ENCODE data around the gene EML6. TPM values are rescaled to one million over a fixed set of nuclear protein-coding genes. Genes with fewer than 3 reads are reported as not detected.

Gene EML6
- total RNA-seq, 3 donors from 2014 or later (not counting 1 experiment from before 2014, with no cell fraction given), result 1.7 to 3.2 (median 2.4) TPM

DNA sequence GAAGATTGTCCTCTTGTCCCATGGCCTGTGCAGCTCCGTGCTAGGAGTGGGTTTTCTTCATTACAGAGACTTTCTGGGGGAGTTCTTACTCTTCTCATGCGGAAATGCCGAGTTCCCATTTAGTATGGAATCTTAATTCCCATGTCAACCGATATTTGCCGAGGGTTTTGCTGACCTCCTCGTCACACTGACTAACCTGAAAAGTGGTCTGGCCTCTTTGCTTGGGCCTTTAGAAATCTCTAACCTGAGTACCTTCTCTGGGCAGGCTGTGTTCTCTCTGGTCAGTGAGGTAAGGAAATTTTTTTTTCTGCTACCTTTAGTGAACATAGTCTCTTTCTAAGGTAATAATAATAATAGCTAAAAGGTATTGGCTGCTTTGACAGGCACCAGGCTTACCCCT, 10.9 kb upstream of the EML6 start:
- H3K4me1 ChIP-seq (ENCODE audit: control insufficient read depth, insufficient read depth, low read length), result peaks cover 13% of the 10 kb centered on the region
- TF ChIP-seq, protein P1, sequence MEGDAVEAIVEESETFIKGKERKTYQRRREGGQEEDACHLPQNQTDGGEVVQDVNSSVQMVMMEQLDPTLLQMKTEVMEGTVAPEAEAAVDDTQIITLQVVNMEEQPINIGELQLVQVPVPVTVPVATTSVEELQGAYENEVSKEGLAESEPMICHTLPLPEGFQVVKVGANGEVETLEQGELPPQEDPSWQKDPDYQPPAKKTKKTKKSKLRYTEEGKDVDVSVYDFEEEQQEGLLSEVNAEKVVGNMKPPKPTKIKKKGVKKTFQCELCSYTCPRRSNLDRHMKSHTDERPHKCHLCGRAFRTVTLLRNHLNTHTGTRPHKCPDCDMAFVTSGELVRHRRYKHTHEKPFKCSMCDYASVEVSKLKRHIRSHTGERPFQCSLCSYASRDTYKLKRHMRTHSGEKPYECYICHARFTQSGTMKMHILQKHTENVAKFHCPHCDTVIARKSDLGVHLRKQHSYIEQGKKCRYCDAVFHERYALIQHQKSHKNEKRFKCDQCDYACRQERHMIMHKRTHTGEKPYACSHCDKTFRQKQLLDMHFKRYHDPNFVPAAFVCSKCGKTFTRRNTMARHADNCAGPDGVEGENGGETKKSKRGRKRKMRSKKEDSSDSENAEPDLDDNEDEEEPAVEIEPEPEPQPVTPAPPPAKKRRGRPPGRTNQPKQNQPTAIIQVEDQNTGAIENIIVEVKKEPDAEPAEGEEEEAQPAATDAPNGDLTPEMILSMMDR (IDR thresholded peaks at IDR 0.05), result no peak
- ATAC-seq (no peak), DNase-seq (no peak)
- H3K4me1 Mint-ChIP-seq, result peaks cover 0 to 5% of the 10 kb centered on the region in 2 donors
- H3K27me3 ChIP-seq (ENCODE audit: control insufficient read depth, insufficient read depth, low read length), result peaks cover 23% of the 10 kb centered on the region
- no peak overlapping the region for H3K27ac ChIP-seq (ENCODE audit: low read length)
- no peaks in the 10 kb centered on the region for H3K9me3 ChIP-seq (ENCODE audit: control insufficient read depth, insufficient read depth, low read length)
- no peaks in the 10 kb centered on the region for H3K9me3 Mint-ChIP-seq
- no peaks in the 10 kb centered on the region for H3K36me3 ChIP-seq (ENCODE audit: control insufficient read depth, insufficient read depth, low read length)
- no peaks in the 10 kb centered on the region for H3K36me3 Mint-ChIP-seq
- H3K4me3 Mint-ChIP-seq, result no peak overlapping the region
- intact Hi-C loops (cut with micrococcal nuclease), result no loop called here
- H3K27me3 Mint-ChIP-seq (ENCODE audit: low read depth in 2 of 2), result peaks cover 34 to 45% of the 10 kb centered on the region in 2 donors
- H3K27ac Mint-ChIP-seq, result no peak overlapping the region
- 96% methylated on average over 6 of the region's 6 CpGs for WGBS (ENCODE audit: insufficient coverage)
- H3K4me3 ChIP-seq (ENCODE audit: low read length), result no peak overlapping the region

DNA sequence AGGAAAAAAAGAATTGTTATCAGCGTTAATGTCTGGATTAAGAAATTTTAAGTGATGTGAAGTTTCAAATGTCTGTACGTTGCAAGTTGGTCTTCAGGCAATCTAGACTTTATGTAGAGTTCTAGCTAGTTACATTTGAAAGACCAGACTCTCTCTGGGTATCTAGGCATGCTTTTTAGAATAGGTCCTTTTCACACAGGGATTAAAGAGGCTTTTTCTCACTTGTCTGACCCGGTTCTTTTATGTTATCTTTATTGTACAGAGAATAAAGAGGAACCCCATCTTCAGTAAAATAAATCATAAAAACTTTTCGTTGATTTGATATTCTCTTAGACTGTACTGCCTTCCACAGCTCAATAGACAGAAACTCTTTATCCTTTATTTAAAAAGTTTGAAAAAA, 8.5 kb upstream of the EML6 start:
- H3K27ac ChIP-seq (ENCODE audit: low read length), result no peak overlapping the region
- no peak overlapping the region for H3K4me3 ChIP-seq (ENCODE audit: low read length)
- no peaks in the 10 kb centered on the region for H3K4me1 Mint-ChIP-seq
- H3K9me3 Mint-ChIP-seq, result no peaks in the 10 kb centered on the region
- intact Hi-C loops (cut with micrococcal nuclease), result no loop called here
- DNase-seq, result no peak
- H3K27me3 ChIP-seq (ENCODE audit: control insufficient read depth, insufficient read depth, low read length), result peaks cover 5% of the 10 kb centered on the region
- H3K27me3 Mint-ChIP-seq (ENCODE audit: low read depth in 2 of 2), result peaks cover 38 to 51% of the 10 kb centered on the region in 2 donors
- TF ChIP-seq, protein P1 (IDR thresholded peaks at IDR 0.05), result no peak
- ATAC-seq, result no peak
- H3K36me3 ChIP-seq (ENCODE audit: control insufficient read depth, insufficient read depth, low read length), result no peaks in the 10 kb centered on the region
- no peak overlapping the region for H3K27ac Mint-ChIP-seq
- no peak overlapping the region for H3K4me3 Mint-ChIP-seq
- H3K9me3 ChIP-seq (ENCODE audit: control insufficient read depth, insufficient read depth, low read length), result no peaks in the 10 kb centered on the region
- 87% methylated on average over 2 of the region's 4 CpGs for WGBS (ENCODE audit: insufficient coverage)
- no peaks in the 10 kb centered on the region for H3K4me1 ChIP-seq (ENCODE audit: control insufficient read depth, insufficient read depth, low read length)
- no peaks in the 10 kb centered on the region for H3K36me3 Mint-ChIP-seq

DNA sequence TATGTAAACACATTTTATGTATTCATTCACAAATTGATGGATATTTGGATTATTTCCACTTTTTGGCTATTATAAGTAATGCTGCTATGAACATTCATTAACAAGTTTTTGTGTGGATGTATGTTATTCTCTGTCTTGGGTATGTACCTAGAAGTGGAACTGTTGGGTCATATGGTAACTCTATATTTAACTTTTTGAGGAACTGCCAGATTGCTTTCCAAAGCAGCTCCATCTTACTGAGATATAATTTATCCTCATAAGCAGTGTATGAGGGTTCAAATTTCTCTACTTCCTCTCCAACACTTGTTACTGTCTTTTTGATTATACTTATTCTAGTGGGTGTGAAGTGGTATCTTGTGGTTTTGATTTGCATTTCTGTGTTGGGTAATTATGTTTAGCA, 7.1 kb upstream of the EML6 start:
- H3K27me3 ChIP-seq (ENCODE audit: control insufficient read depth, insufficient read depth, low read length), result peaks cover 3% of the 10 kb centered on the region
- peaks cover 34 to 47% of the 10 kb centered on the region in 2 donors for H3K27me3 Mint-ChIP-seq (ENCODE audit: low read depth in 2 of 2)
- H3K4me1 Mint-ChIP-seq, result no peaks in the 10 kb centered on the region
- no peaks in the 10 kb centered on the region for H3K9me3 ChIP-seq (ENCODE audit: control insufficient read depth, insufficient read depth, low read length)
- H3K27ac ChIP-seq (ENCODE audit: low read length), result no peak overlapping the region
- H3K9me3 Mint-ChIP-seq, result no peaks in the 10 kb centered on the region
- ATAC-seq, result no peak
- TF ChIP-seq, protein P1 (IDR thresholded peaks at IDR 0.05), result no peak
- H3K4me3 Mint-ChIP-seq, result no peak overlapping the region
- H3K27ac Mint-ChIP-seq, result no peak overlapping the region
- no peaks in the 10 kb centered on the region for H3K36me3 Mint-ChIP-seq
- intact Hi-C loops (cut with micrococcal nuclease), result no loop called here
- no peaks in the 10 kb centered on the region for H3K36me3 ChIP-seq (ENCODE audit: control insufficient read depth, insufficient read depth, low read length)
- no peaks in the 10 kb centered on the region for H3K4me1 ChIP-seq (ENCODE audit: control insufficient read depth, insufficient read depth, low read length)
- H3K4me3 ChIP-seq (ENCODE audit: low read length), result no peak overlapping the region
- DNase-seq, result no peak

DNA sequence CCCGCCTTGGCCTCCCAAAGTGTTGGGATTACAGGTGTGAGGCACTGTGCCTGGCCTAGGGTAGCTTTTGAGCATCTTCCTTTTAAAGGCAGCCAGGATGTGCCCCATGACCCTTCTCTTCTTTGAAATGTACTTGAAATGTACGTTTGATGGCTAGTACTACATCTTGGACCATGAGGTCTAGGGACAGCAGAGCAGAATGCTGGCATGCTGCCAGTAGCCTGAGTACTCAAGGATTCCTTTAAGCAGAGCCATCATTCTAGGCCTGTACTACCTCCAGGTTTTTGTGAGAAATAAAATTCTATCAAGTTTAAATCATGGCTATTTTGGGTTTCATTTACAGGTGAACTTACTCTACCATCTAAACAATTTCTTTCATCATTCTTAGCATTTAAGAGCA, 2.9 kb upstream of the EML6 start:
- peaks cover 28 to 32% of the 10 kb centered on the region in 2 donors for H3K27me3 Mint-ChIP-seq (ENCODE audit: low read depth in 2 of 2)
- H3K27ac Mint-ChIP-seq, result no peak overlapping the region
- 88% methylated on average over 2 of the region's 2 CpGs for WGBS (ENCODE audit: insufficient coverage)
- Histone ChIP-seq H3K9me3 (ENCODE audit: control insufficient read depth, insufficient read depth, low read length) (no peaks in the 10 kb centered on the region), H3K4me1 (ENCODE audit: control insufficient read depth, insufficient read depth, low read length) (peaks cover 19% of the 10 kb centered on the region), H3K36me3 (ENCODE audit: control insufficient read depth, insufficient read depth, low read length) (no peaks in the 10 kb centered on the region), H3K4me3 (ENCODE audit: low read length) (no peak overlapping the region), H3K27ac (ENCODE audit: low read length) (no peak overlapping the region), H3K27me3 (ENCODE audit: control insufficient read depth, insufficient read depth, low read length) (peaks cover 10% of the 10 kb centered on the region)
- no peaks in the 10 kb centered on the region for H3K36me3 Mint-ChIP-seq
- ATAC-seq (no peak), DNase-seq (no peak)
- H3K4me1 Mint-ChIP-seq, result peaks cover 20 to 21% of the 10 kb centered on the region in 2 donors
- intact Hi-C loops (cut with micrococcal nuclease), result no loop called here
- H3K9me3 Mint-ChIP-seq, result no peaks in the 10 kb centered on the region
- no peak overlapping the region for H3K4me3 Mint-ChIP-seq
- TF ChIP-seq, protein P1 (IDR thresholded peaks at IDR 0.05), result no peak
